ENCODE results near the gene BUD13.

DNA sequence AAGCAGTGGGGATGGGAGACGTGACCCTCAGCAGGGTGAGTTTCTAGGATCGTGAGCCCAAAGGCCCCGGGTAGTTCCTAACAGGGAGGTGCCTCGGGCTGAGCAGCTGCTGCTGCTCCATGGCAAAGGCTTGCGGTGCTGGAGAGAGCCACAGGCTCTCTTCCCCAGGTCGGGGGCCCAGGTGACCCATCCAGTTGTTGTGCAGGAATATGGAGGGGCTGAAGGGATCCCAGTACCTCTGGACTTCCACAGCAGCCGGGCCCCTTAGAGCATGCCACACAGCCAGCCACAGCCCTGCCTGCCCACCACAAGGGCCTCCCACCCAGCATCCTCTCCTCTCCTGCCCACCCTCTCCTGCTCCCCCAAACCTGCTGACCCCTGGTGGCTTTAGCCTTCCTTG lies 49.3 kb downstream of the BUD13 start:
- TF ChIP-seq EP300 (IDR thresholded peaks at IDR 0.05) (no peak), POLR2AphosphoS5 (IDR thresholded peaks at IDR 0.05) (no peak), POLR2A (IDR thresholded peaks at IDR 0.05; ENCODE audit: low read depth) (no peak)
- TF ChIP-seq, protein P1, sequence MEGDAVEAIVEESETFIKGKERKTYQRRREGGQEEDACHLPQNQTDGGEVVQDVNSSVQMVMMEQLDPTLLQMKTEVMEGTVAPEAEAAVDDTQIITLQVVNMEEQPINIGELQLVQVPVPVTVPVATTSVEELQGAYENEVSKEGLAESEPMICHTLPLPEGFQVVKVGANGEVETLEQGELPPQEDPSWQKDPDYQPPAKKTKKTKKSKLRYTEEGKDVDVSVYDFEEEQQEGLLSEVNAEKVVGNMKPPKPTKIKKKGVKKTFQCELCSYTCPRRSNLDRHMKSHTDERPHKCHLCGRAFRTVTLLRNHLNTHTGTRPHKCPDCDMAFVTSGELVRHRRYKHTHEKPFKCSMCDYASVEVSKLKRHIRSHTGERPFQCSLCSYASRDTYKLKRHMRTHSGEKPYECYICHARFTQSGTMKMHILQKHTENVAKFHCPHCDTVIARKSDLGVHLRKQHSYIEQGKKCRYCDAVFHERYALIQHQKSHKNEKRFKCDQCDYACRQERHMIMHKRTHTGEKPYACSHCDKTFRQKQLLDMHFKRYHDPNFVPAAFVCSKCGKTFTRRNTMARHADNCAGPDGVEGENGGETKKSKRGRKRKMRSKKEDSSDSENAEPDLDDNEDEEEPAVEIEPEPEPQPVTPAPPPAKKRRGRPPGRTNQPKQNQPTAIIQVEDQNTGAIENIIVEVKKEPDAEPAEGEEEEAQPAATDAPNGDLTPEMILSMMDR (IDR thresholded peaks at IDR 0.05), result no peak

Data from esophagus muscularis mucosa (tissue), 4 donors.